ENCODE measurements around the gene OBSCN.

OBSCN gene

DNA sequence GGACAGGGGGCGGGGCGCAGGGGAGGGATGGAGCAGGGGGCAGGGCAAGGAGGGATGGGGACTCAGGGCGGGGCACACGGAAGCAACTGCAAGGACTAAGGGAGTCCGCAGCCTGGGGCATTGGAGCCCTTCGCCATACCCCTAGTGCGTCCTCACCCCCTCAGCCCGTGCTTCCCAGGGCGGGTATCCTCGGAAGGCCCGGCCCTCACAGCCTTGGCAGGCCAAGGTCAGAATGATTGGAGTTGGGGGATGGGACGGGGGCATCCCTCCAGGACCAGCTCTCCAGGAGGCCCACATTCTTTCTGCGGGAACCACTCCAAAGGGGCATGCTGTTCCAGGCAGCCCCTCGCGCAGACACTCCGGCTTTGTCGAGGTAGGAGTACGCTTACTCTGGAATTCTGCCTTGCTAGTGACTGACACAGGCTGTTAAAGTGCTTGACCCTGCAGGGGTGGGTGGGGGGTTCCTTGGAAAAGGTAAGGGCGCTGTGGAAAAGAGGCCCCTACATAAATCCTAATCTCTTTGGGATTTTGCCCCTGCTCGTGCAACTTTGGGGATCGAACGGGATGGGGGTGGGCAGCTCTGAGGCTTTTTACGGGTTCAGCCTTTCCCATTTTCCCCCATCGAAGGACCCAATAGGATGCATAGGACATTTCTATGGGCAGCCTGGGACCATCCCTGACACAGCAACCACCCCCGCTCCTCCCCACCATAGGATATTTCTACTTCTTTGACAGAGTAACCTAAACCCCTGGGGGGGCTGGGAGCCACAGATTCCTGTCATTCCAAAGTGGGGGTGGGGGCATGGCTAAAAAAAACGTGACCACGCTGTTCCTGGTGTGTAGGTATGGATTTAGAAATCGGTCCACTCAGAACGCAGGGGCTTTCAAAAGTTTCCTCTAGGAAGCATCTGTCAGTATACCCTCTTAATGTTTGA is 199.5 kb downstream of the OBSCN start:
- no peak for DNase-seq (ENCODE audit: low spot score)

DNA sequence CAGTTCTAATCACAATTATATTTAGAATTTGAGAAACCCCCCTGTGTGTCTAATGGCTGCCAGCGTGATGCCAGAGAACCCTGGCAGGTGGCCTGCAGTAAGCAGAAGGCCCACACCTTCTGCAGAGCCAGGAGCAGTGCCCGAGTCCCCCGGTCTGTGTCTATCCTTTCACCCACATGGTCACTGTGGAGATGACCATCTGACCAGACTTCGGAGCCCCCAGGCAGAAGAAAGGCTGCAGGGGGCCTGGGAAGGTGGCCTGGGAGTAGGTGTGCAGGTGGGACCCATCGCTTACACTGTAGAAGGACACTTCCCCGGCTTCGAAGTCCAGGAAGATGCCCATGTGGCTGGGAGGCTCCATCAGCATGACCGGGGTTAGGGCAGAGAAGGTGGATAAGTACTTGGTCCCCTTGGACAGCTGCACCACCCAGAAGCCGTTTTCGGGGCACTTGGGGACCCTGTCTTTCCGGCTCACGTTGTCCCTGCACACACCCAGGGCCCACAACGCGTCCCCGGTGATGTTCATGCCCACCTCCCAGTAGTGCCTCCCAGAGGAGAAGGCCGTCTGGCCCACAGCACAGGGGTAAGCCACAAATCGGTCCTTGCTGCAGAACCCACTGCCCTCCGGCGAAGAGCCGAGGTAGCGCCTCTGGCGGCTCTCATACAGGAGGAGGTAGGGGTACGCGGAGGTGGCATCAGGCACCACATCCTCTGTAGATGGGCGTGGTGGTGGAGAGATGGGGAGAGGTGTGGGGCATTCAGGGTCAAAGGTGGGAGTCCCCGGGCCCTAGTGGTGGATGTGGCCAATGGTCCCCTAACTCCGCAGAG is 200.4 kb downstream of the OBSCN start:
- no peak for DNase-seq (ENCODE audit: low spot score)

DNA sequence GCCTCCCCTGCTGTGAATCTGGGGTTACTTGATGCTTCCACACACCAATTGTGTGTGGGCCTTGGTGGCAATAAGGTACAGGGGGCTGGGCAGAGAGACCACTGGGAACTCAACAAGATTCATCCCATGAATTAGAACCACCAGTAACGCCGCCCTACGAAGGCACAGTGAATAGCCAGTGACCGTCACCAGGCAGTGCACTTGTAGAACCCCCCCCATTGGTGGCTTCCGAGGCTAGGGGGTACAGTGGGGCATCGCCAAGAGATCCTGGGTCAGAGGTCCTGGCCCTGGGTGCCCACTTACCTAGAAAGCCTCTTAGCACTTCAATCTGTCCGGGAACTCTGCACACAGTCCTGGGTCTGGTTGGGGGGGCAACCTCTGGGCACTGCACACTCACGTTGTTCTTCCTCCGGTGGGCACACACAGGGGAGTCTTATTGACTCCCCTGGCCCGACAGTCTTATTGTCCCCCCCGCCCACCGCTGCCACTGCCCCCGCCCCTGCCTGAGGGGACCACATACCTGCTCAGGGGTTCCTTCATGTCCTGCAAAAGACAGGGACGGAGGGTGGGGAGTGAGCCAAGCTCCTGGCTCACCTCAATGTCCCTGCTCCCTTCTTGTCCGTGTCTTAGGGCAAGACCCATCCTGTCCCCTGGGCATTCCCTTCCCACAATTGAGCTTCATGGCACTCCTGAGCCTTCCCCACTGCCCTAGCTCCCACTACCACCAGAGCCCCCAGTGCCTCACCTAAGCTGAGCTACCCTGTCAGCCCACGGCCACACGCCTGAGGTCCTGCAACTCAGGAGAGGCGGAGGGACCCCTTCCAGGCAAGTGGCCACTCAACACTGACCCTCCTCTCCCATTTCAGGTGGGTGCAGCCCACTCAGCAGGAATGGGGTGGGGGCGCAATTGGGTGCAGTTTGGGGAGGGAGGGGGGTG is 201.3 kb downstream of the OBSCN start:
- DNase-seq (ENCODE audit: low spot score), result no peak

DNA sequence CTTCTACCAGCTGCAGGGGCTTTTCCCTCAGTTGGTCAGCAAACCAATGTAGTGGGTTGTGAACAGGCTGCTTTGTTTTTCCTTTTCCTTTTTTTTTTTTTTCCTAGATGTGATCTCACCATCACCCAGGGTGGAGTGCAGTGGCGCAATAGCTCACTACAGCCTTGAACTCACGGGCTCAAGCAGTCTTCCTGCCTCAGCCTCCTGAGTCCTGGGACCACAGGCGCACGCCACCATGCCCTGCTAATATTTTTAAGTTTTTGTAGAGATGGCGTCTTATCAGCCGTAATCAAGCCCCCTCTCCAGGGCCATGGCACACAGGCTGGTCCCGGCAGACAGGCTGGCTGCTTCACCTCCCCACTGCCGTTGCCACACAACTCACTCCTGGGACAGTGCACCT is 202.2 kb downstream of the OBSCN start:
- no peak for DNase-seq (ENCODE audit: low spot score)

DNA sequence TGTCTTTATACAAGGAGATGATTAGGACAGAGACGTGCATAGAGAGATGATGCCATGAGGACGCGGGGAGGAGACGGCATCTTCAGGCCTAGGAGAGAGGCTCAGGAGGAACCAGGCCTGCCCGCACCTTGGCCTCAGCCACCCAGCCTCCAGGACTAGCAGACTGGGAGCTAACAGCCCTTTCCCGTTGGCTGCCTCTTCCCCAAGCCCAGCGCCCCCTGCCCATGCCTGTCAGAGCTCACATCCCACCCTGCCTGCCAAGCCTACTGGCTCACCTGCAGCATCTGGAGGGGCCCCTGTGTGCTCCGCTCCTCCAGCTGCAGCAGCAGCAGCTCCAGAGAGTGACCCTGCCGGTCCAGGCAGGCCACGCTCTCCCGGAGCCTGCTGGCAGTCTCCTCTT is 202.8 kb downstream of the OBSCN start:
- DNase-seq (ENCODE audit: low spot score), result no peak

DNA sequence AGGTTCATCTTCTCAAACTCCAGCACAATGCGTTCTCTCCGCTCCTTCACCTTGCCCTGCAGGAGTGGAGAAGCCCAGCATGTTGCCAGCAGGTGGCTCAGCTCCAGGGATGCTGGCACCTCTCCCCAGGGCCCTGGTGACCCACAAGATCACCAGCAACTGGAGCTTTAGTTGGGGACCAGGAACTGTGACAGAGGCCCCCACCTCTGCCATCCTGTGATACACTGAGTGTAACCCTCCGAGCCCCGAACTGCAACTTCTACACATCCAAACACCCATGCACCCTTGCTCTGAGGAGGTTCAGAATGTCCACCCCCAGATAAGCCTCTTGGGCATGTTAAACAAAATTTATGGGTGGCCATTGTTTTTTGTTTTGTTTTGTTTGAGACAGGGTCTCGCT is 203.3 kb downstream of the OBSCN start:
- no peak for DNase-seq (ENCODE audit: low spot score)

DNA sequence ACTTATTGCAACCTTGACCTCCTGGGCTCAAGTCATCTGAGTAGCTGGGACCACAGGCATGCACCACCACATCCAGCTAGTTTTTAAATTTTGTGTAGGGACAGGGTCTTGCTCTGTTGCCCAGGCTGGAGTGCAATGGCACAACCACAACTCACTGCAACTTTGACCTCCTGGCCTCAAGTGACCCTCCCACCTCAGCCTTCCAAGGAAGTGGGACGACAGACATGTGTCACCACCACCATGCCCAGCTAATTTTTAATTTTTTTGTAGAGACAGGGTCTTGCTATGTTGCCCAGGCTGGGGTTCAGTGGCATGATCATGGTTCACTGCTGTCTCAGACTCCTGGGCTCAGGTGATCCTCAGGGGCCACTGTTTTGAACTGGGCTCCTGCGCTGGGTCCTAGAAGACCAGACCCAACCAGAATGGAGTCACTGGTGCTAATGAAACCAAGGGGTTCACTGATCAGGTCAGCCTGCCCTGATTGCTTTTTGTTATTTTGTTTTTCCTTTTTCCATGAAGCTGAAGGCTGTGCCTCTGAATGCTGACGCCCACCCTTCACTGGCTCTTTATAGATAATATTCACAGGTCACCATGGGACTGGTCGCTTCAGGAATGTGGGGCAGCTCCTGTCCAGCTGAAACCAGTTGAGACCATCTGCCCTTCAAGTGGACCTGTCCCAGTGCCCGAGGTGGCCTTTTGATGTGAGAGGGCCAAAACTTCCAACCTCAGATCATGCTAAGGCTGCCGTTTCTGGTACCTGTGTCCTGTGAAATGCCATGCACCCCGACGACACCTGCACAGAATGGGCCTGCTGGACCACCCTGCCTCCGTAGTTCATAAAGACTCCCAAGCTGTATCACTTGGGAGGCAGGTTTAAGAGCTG is 203.9 kb downstream of the OBSCN start:
- DNase-seq (ENCODE audit: low spot score), result no peak

DNA sequence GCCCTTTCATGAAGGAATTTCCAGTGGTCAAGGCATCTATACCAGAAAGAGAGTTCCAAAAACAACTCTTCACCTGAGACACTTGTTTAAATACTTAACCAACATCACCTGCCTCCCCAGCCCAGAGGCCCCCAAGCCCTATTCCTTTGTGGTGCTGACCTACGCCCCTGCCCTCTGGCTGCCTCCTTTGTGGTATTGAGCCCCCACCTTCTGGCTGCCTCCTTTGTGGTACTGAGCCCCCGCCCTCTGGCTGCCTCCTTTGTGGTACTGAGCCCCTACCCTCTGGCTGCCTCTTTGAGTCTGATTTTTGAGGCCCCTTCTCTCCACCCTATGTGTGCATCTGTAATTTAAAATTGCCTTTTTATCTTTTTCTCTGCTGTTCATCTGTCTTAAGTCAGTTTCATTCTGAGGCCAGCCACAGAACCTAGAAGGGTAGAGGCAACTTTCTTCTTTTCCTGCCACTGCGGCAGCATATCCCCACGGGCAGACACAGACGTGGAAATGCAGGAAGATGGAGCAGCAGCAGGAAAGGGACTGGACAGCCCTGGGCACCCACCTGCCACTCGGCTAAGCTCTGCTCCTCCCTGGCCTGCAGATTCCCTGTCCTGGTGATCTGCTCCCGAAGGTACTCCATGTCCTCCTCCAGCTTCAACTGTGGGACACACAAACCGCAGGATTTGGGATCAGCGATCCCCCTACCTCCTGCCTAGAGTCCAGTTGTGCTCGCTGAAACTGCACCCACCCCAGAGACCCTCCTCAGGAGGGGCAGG is 205.6 kb downstream of the OBSCN start:
- no peak for DNase-seq (ENCODE audit: low spot score)

DNA sequence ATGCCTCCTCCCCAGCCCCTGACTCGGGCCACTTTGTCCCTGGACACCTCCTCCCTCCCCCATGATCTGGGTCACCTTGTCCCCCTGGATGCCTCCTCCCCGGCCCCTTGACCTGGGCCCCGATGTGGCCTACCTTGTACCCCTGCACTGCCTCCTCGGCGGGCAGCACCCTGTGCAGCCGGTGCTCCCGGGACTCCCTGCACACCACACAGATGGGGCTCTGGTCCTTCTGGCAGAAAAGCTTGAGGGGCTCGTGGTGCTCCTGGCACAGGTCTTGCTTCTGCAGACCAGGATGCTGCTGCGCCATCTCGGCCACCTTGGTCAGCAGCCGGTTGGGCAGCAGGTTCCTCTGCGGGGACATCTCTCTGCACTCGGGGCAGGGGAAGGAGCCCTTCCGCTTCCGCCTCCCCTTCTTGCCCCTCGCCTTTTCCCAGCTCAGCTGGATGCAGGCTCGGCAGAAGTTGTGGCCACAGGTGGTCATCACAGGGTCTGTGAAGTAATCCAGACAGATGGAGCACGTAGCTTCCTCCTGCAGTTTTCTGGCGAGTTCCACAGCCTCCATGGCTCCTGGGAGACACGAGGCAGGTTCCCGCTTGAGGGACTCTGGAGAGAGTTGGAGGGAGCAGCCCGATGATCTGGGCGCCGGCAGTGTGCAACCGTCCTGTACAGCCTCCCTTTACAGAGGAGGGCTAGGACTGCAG is 206.8 kb downstream of the OBSCN start:
- DNase-seq (ENCODE audit: low spot score), result peak; percentile 61

DNA sequence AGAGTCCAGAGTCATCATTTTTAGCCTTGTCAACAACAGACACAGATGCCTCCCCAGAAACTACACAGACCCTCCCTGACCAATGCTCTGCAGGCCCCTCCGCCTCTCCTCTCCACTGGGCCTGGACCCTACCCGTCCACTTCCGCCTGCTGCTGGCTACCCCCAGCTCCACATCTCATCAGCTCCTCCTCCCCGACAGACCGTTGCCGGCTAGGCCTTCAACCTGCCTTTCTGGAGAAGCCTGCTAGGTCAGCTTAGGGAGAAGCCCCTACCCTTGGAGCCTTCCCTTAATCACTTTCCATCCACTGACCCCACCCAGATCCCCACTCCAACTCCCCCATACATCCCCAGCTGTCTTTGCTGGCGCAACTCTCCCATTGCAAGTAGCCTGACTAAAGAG is 207.4 kb downstream of the OBSCN start:
- peak; percentile 39 for DNase-seq (ENCODE audit: low spot score)

DNA sequence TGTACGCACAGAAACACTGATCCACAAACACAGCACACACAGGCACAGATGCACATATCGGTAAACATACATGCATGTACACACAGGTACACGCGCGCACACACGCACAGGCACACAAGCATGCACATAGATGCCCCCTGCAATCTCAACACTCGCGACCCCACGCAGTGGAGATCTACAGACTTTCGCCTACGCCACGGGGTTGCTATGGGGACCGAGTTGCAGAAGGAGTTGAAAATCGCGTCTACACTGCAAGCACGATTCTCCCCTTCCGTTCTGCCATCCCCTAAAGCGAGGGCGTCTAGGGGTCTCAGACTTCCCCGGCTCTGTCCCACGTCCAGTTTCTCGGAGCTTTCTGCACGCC is 208.0 kb downstream of the OBSCN start:
- DNase-seq (ENCODE audit: low spot score), result no peak

DNA sequence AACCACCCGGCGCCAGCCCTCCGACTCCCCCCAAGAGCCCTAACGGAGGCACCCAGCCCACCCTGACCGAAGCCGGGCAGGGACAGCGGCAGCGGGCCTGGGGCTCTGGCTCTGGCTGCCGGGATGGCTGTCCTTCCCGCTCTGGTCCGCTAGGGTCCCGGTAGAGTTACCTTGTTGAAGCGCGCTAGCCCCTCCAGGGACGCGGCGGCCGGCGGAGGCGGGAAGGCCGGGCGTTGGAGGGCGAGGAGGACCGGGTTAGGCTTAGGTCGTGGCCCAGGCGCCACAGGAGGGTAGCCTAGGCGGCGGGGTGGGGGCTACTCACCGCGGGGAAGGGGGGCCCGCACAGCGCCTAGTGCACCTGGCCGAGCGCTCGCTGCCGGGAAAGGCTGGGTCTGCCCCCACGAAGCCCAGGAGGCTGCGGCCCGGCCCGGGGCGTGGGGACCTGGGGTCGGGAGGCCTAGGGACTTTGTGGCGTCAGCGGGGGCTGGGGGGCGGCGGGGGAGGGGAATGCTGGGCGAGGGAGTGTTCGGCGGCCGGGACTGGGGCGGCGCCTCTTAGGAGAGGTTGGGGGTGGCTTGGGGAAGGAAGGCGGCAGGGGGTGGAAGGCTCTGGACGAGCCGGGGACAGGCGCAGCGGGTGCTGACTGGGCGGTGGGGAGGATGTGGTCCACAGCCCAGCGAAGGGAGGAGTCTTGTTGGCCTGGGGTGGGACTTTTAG is 208.5 kb downstream of the OBSCN start, which contains the start of gene TRIM17:
TRIM17 (minus strand) TSS at position 645 of the 717 bp plus-strand sequence. CDS start 1,789 bp downstream, outside the sequence.
- no peak for DNase-seq (ENCODE audit: low spot score)

DNA sequence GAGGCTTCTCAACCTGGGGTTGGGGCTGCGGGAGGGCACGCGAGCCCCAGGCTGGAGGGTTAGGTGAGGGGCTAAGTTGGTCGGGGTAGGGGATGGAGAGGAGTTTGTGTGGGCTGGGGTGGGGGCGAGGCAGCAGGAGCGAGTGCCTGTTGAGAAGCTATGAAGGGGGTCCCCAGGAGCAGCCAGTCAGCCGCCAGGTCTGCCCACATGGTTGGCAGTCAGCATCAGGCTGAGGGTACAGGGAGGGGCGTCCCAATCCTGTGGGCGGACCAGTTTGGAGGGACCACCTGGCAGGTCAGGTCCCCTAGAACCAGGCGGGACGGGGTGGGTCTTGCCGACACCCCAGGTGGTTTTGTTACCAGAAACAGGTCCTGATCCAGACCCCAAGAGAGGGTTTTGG is 209.2 kb downstream of the OBSCN start:
- DNase-seq (ENCODE audit: low spot score), result no peak

DNA sequence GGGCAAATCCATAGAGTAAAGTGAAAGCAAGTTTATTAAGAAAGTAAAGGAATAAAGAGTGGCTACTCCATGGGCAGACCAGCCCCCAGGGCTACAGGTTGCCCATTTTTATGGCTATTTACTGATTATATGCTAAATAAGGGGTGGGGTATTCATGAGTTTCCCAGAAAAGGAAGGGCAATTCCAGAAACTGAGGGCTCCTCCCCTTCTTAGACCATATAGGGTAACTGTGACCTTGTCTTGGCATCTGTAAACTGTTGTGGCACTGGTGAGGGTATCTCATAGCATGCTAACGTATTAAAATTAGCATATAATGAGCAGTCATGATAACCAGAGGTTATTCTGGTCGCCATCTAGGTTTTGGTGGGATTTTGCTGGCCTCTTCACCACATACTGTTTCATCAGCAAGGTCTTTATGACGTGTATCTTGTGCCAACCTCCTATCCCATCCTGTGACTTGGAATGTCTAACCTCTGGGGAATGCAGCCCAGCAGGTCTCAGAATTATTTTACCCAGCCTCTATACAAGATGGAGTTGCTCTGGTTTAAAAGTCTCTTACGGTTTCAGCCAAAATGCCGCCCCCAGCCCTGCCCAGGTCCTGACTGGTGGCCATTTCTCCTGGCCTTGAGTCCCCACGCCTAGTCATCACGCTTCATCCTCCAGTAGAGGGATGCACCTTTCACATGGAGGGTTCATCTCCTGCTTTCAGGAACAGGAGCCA is 209.8 kb downstream of the OBSCN start:
- DNase-seq (ENCODE audit: low spot score), result no peak

DNA sequence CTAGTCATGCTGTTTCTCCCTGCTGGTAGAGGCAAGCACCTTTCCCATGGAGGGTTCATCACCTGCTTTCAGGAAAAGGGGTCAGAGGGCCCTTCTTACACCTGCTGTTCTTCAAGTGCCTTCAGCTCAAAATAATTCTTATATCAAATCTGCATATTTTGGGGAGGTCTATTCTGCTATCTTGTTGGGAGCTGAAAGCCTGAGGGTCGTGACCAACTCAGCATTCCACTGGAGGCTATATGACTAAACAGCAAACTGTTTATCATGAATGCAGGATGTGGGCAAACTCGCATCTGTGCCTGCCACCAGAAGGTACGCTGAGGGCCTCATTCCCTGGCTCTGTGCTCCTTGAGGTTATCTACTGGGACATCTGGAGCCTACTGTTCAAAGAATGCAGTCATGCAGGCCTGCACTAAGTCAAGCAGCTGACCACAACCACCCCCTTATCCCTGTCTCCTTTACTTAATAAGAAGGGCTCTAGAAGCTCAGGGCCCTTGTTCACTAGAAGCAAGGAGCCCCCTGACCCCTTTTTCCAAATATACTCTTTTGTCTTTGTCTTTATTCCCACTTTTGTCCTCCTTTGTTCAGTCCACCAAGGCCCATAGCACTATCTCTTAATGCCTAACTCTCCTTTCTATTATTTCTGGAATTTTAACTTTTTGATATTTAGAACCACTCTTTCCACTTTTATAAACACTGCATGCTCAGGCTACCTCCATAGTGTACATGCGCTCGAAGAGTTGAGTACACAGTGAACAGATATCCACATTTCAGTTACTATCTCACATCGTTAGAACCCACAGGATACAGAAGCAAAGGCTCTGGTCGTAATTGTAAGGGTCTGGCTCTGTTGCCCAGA is 213.4 kb downstream of the OBSCN start:
- DNase-seq (ENCODE audit: low spot score), result no peak

DNA sequence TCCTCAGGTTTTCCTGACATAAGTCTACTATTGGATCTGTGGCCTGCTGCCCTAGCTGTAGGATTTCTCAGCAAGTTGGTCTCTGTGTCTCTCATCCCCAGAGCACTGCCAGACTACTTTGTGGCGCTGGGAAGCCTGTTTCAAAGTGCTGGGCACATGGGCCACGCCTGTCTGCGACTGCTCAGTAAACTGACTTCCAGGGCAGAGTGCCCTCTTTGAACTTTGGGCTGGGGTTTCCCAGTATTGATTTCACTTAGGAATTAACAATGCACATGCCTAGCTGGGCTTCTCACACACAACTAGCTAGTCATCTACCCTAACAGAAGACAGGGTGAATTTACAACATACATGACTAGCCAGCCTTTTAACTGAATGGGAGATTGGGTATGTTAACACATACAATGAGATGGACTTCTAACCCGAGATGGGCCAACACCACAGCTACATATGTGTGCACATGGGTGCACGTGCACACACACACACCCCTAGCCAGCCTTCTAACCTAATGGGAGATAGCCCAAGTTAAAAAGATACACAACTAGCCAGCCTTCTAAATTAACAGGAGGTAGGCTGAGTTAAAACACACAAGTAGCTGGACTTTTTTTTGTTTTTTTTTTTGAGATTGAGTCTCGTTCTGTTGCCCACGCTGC is 215.7 kb downstream of the OBSCN start:
- no peak for DNase-seq (ENCODE audit: low spot score)
